IPS-18c (cell line): ENCODE data around the gene ZNF644.

Experiments used
- H3K4me3 ChIP-seq: 2 replicates; pipeline ENCODE4 v1.7.0; 2013; ENCODE audit warnings: low read depth, mild to moderate bottlenecking, low read length, moderate library complexity; ENCODE audit not compliant: insufficient read depth
- H3K9me3 ChIP-seq: one replicate; pipeline ENCODE4 v1.6.1; 2013; ENCODE audit warnings: mild to moderate bottlenecking, low read length, moderate library complexity; ENCODE audit not compliant: control insufficient read depth, insufficient read depth

Gene ZNF644

DNA sequence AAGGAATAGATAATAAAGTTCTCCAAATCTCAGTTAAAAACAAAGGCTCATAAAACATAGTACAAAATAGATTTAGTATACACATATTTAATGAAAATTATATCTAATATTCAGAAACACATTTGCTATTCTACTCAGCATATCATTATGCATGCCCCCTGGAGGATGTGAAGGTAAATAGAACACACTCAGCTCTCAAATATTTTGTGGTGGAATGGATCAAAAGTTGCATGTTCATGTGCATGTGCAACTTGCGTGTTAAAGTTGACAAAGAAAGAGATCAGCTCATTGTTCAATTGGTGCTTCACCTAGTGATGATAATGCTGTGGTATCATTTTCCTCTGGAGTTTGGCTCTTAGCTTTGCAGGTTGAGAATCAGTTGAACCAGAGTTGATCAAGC, 4.9 kb upstream of the ZNF644 start:
- H3K9me3 ChIP-seq: no peaks in the 10 kb centered on the region

DNA sequence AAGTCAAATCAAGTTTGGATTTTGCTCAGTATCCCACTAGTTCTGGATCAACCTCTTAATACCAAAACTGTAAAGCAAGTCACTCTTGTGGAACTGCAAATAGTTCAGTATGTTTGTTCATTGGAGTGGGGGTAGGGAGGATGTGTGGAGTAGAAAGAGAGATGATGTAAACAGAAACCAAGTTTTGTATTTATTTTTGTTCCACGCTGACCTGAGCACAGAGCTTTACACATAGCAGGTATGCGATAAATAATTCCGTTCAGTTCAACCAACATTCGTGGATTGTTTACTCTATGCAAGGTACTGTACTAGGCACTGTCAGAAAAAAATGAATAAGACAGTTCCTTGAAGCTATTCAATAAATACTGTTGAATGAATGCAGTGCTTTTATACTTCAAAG, 4.5 kb upstream of the ZNF644 start:
- Histone ChIP-seq H3K4me3 (no peak overlapping the region), H3K9me3 (no peaks in the 10 kb centered on the region)

More for the DNA sequence above, 4.9 kb upstream of the ZNF644 start:
- H3K4me3 ChIP-seq: no peak overlapping the region

DNA sequence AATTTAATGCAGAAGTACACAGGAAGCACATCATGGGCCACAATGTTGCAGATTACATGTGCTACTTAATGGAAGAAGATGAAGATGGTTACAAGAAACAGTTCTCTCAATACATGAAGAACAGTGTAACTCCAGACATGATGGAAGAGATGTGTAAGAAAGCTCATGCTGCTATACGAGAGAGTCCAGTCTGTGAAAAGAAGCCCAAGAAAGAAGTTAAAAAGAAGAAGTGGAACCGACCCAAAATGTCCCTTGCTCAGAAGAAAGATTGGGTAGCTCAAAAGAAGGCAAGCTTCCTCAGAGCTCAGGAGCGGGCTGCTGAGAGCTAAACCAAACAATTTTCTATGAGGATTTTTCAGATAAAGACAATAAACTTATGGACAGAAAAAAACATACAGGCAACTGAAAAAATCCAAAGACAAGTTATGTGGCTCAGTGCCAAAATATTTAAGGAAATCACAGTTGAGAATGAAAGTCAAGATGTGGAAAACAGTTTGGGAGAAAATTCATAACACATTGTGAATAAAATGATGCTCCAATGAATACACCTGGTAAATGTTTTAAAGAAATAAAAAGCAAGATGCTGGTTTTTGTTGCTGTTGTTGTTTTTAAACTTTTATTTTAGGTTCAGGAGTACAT, 2.8 kb upstream of the ZNF644 start:
- Histone ChIP-seq H3K4me3 (no peak overlapping the region), H3K9me3 (no peaks in the 10 kb centered on the region)

- H3K4me3 ChIP-seq: peak overlapping the region; percentile 79
- no peaks in the 10 kb centered on the region for H3K9me3 ChIP-seq
These were observed 689 bp upstream of the ZNF644 start for GRCh38 chr1:91022518-91022929.

DNA sequence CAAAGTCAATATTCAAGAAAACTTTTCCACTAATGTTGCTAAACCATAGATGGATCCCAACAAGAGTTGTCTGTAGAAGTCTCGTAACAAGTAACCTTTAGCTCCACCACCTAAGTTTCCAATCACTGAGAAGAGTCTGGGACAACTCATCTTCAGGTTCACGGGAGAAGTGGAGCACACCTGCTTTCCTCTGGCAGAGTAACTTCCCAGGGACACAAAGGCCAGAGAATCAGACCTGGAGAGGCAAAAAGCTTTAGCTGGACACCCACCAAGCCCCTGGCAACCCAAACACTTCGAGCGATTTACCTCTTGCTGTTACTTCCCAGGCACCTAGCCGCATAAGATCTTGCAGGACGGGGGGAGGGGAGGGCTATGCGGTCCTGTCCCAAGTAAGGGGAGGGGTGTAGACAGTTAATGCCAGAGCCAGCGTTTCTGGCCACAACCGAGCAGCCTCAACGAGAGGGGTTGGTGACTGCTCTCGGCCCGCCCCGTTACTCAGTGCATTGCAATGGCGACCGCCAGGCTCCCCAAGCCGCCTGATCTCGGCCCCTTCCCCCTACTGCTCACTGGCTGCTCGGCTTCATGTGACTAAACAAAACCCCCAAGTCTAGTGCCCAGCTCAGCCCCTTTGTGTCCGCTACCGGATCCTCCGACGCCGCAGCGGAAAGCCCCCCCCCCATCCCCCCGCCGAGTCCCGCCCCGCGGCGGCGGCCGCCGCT, 709 bp downstream of the ZNF644 start:
- Histone ChIP-seq H3K9me3 (no peaks in the 10 kb centered on the region), H3K4me3 (peak overlapping the region; percentile 59)

GRCh38 chr1:91020486-91020885, 1.3 kb downstream of the ZNF644 start:
- peak overlapping the region; percentile 59 for H3K4me3 ChIP-seq
- no peaks in the 10 kb centered on the region for H3K9me3 ChIP-seq

DNA sequence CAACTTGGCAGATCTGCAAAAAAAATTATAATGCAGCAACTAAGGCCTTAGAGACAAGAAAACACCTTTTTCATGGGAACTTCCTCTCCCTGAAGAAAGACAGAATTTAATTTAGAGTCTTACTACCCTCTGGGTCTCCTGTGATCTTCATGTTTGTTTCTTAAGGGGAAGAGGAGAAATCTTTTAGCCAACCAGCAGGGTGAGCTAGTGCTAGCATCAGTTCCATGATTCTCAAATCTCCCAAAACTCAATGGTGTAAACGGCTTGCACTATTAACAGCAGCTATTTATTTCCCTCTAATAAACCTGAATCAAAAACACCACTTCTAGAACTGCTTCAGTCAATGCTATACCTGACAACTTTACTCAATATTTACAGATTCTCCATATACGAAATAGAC, 3.8 kb downstream of the ZNF644 start:
- Histone ChIP-seq H3K9me3 (no peaks in the 10 kb centered on the region), H3K4me3 (no peak overlapping the region)

- Histone ChIP-seq H3K4me3 (no peak overlapping the region), H3K9me3 (no peaks in the 10 kb centered on the region)
These were observed 5.9 kb downstream of the ZNF644 start for GRCh38 chr1:91015794-91016550.

GRCh38 chr1:91015358-91015780, 6.5 kb downstream of the ZNF644 start:
- H3K4me3 ChIP-seq: no peak overlapping the region
- H3K9me3 ChIP-seq: no peaks in the 10 kb centered on the region

DNA sequence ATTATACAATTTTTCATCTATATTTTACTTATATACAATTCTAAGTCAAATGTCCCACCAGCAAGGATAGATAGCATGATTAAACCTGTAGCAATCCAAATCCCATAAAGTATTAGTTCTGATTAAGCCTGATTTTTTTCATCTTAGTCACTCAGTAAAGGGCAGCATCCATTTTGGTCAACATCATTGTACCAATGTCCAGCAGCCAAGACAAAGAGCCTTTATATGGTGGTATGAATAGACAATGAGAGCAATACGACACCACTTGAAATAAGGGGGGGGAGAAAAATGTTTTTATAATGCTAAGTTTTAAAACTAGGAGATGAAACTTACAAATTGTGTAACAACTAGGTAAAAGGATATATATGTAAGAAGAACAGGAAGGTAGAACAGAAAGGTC, 7.4 kb downstream of the ZNF644 start:
- no peak overlapping the region for H3K4me3 ChIP-seq
- no peaks in the 10 kb centered on the region for H3K9me3 ChIP-seq

DNA sequence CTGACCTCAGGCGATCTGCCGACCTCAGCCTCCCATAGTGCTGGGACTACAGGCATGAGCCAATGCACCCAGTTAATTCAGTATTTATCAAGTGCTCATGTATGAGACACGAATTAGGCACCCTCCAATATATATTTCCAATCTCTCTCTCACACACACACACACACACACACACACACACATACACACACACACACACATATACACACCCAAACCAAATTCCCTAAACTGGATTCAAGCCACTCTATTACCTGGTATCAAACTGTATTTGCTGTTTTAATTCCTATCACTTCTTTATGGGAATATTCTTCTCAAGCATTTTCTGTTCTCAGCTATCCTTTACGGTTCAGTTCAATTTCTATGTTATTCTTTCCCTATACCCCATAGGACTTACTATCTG, 8.5 kb downstream of the ZNF644 start:
- Histone ChIP-seq H3K4me3 (no peak overlapping the region), H3K9me3 (no peaks in the 10 kb centered on the region)

GRCh38 chr1:91012196-91012595, 9.6 kb downstream of the ZNF644 start:
- no peak overlapping the region for H3K4me3 ChIP-seq
- H3K9me3 ChIP-seq: no peaks in the 10 kb centered on the region

- no peaks in the 10 kb centered on the region for H3K9me3 ChIP-seq
- no peak overlapping the region for H3K4me3 ChIP-seq
These were observed 10.1 kb downstream of the ZNF644 start for GRCh38 chr1:91011726-91012125.

- Histone ChIP-seq H3K9me3 (no peaks in the 10 kb centered on the region), H3K4me3 (no peak overlapping the region)
These were observed 14.0 kb downstream of the ZNF644 start for GRCh38 chr1:91007827-91008226.

GRCh38 chr1:91007092-91007491, 14.7 kb downstream of the ZNF644 start:
- no peak overlapping the region for H3K4me3 ChIP-seq
- no peaks in the 10 kb centered on the region for H3K9me3 ChIP-seq

DNA sequence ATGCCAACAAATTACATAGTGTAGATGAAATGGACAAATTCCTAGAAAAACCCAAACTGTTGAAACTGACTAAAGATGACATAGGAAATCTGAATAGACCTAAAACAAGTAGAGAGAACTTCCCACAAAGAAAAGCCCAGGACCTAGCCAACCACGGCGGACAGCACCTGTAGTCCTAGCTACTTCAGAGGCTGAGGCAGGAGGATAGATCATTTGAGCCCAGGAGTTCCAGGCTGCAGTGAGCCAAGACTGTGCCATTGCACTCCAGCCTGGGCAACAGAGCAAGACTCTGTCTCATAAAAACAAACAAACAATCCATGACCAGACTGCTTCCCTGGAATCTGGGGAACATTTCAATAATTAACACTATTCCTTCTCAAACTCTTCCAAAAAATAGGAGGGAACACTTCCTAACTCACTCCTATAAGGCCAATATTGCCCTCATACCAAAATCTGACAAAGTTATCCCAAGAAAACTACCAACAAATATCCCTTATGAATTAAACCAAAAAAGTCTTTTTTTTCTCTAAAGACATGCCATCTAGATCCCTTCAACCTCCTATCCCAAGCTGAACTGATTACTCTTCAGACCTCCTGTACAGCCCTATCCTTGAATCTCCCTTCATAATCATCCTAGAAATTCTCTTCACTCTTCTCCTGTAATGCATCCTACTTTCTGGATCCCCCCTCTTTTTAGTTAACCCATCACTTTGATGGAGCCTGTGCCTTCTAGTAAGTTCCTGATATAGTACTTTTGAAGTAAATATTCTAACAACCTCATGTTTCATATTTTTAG, 15.5 kb downstream of the ZNF644 start:
- Histone ChIP-seq H3K9me3 (no peaks in the 10 kb centered on the region), H3K4me3 (no peak overlapping the region)

GRCh38 chr1:91005285-91005684, 16.6 kb downstream of the ZNF644 start:
- Histone ChIP-seq H3K9me3 (no peaks in the 10 kb centered on the region), H3K4me3 (no peak overlapping the region)
